ENCODE data around the gene AKAP6. TPM values are rescaled to one million over a fixed set of nuclear protein-coding genes. Genes with fewer than 3 reads are reported as not detected.

Gene AKAP6
- total RNA-seq = 9.1 and 65.5 TPM in 2 replicates

GRCh38 chr14:32329146-32329545 lies at the start of gene AKAP6:
AKAP6 (plus strand) TSS chr14:32329298; CDS start chr14:32433494, 104,196 bp downstream.

Other genes with a start within 250 kb of the AKAP6 start
- not detected in 2 replicates for gene RNU6-7, start 127.3 kb upstream of the AKAP6 start, total RNA-seq
- not detected in 2 replicates for gene RNU6-8, start 126.0 kb upstream of the AKAP6 start, total RNA-seq

All from aortic smooth muscle cell (primary cell).